ENCODE measurements around the gene RNLS.
A peak's percentile ranks its signal among the peaks of the same experiment; 100 is the strongest.

Gene RNLS

DNA sequence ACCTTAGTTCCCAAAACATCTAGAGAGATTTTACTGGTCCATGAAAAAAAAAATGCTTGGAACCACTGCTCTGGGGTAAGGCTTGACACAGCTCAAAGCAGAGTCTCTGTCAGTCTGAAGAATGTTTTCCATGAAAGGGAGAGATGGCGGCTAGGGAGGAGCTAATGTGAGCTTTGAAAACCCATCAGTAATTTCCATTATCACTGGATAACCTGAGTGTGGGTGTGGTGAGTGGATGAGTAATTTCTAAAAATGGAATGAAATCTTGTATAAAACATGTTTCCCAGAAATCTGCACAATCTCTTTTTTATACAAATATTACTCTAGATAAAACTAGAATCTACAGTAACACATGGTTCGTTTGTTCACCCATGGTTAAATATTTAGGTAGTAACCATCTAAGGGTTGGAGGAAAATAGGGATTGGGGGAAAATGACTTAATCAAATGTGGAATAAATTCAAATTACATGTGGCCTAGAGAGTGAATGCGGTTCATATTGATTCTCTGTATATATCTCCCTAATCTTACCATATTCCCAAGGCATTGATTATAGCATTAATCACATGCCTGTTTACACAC, 289.4 kb downstream of the RNLS start:
- Histone ChIP-seq H3K79me2 (ENCODE audit: low read length) (no peaks in the 10 kb centered on the region), H3K4me1 (ENCODE audit: low read length) (peaks cover 38% of the 10 kb centered on the region), H3K4me3 (ENCODE audit: low read length) (no peak overlapping the region), H3K36me3 (replicated peaks; ENCODE audit: low read depth, low read length) (no peaks in the 10 kb centered on the region), H3K27ac (ENCODE audit: low read length) (no peak overlapping the region), H3K9me3 (ENCODE audit: insufficient read depth, low read length) (no peaks in the 10 kb centered on the region), H3K4me2 (ENCODE audit: low read length) (no peak overlapping the region), H4K20me1 (ENCODE audit: insufficient read depth, low read length) (no peaks in the 10 kb centered on the region), H3K27me3 (ENCODE audit: low read depth, low read length) (no peaks in the 10 kb centered on the region), H2AFZ (ENCODE audit: low read depth, low read length) (no peak overlapping the region), H3K9ac (ENCODE audit: low read length) (no peak overlapping the region)
- TF ChIP-seq EZH2phosphoT487 (IDR thresholded peaks at IDR 0.05; ENCODE audit: low read depth), result no peak
- TF ChIP-seq, protein P1, sequence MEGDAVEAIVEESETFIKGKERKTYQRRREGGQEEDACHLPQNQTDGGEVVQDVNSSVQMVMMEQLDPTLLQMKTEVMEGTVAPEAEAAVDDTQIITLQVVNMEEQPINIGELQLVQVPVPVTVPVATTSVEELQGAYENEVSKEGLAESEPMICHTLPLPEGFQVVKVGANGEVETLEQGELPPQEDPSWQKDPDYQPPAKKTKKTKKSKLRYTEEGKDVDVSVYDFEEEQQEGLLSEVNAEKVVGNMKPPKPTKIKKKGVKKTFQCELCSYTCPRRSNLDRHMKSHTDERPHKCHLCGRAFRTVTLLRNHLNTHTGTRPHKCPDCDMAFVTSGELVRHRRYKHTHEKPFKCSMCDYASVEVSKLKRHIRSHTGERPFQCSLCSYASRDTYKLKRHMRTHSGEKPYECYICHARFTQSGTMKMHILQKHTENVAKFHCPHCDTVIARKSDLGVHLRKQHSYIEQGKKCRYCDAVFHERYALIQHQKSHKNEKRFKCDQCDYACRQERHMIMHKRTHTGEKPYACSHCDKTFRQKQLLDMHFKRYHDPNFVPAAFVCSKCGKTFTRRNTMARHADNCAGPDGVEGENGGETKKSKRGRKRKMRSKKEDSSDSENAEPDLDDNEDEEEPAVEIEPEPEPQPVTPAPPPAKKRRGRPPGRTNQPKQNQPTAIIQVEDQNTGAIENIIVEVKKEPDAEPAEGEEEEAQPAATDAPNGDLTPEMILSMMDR (IDR thresholded peaks at IDR 0.05; ENCODE audit: low read depth, low read length), result no peak

DNA sequence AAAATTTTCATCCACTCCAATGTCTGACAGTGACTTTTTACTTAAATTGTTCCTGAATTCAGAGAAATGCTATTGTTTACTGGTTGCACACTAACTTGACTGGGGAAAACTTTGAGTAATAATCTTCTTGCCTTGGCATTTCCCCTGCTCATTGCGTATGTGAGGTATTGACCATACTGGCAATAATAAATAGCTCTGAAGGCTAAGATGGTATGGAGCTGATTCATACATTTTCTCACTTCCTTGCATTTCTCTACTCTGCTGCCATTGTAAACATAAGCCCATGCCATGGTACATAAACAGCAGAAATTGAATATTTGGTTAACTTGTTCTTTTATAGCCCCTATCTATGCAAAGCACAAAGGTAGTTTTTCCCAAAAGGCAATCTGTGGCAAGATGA, 290.0 kb downstream of the RNLS start:
- H3K4me1 ChIP-seq (ENCODE audit: low read length), result peaks cover 38% of the 10 kb centered on the region
- H3K4me2 ChIP-seq (ENCODE audit: low read length), result 0 out of 2 replicates have a peak overlapping the region, but pooled peaks have one; percentile 5

DNA sequence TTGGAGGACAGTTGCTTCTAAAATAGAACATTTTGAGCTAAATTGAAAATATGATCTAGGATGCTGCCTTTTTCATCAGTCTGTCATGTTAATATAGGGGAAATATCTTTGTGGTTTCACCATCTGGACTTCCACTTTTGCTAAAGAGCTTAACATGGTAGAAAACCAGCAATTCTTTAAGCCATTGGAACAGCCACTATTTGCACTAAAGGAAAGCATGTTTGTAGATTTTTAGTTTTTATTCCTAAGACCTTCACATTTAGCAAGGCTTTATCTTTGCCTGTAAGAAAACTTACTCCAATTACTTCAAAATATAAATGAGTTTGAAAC, 291.0 kb downstream of the RNLS start:
- Histone ChIP-seq H3K4me2 (ENCODE audit: low read length) (peak overlapping the region; percentile 48), H4K20me1 (ENCODE audit: insufficient read depth, low read length) (no peaks in the 10 kb centered on the region), H3K9me3 (ENCODE audit: insufficient read depth, low read length) (no peaks in the 10 kb centered on the region), H3K27me3 (ENCODE audit: low read depth, low read length) (no peaks in the 10 kb centered on the region), H3K79me2 (ENCODE audit: low read length) (no peaks in the 10 kb centered on the region), H2AFZ (ENCODE audit: low read depth, low read length) (no peak overlapping the region), H3K4me1 (ENCODE audit: low read length) (peaks cover 34% of the 10 kb centered on the region), H3K4me3 (ENCODE audit: low read length) (no peak overlapping the region), H3K36me3 (replicated peaks; ENCODE audit: low read depth, low read length) (no peaks in the 10 kb centered on the region), H3K9ac (ENCODE audit: low read length) (no peak overlapping the region), H3K27ac (ENCODE audit: low read length) (no peak overlapping the region)
- no peak for TF ChIP-seq EZH2phosphoT487 (IDR thresholded peaks at IDR 0.05; ENCODE audit: low read depth)
- TF ChIP-seq, protein P1 (IDR thresholded peaks at IDR 0.05; ENCODE audit: low read depth, low read length), result no peak

More for the DNA sequence above, 290.0 kb downstream of the RNLS start:
- H3K27me3 ChIP-seq (ENCODE audit: low read depth, low read length), result no peaks in the 10 kb centered on the region
- H3K9me3 ChIP-seq (ENCODE audit: insufficient read depth, low read length), result no peaks in the 10 kb centered on the region
- H4K20me1 ChIP-seq (ENCODE audit: insufficient read depth, low read length), result no peaks in the 10 kb centered on the region
- H3K4me3 ChIP-seq (ENCODE audit: low read length), result no peak overlapping the region
- no peak overlapping the region for H3K9ac ChIP-seq (ENCODE audit: low read length)
- H2AFZ ChIP-seq (ENCODE audit: low read depth, low read length), result no peak overlapping the region
- TF ChIP-seq, protein P1 (IDR thresholded peaks at IDR 0.05; ENCODE audit: low read depth, low read length), result no peak
- no peaks in the 10 kb centered on the region for H3K79me2 ChIP-seq (ENCODE audit: low read length)
- H3K27ac ChIP-seq (ENCODE audit: low read length), result no peak overlapping the region
- no peaks in the 10 kb centered on the region for H3K36me3 ChIP-seq (replicated peaks; ENCODE audit: low read depth, low read length)

DNA sequence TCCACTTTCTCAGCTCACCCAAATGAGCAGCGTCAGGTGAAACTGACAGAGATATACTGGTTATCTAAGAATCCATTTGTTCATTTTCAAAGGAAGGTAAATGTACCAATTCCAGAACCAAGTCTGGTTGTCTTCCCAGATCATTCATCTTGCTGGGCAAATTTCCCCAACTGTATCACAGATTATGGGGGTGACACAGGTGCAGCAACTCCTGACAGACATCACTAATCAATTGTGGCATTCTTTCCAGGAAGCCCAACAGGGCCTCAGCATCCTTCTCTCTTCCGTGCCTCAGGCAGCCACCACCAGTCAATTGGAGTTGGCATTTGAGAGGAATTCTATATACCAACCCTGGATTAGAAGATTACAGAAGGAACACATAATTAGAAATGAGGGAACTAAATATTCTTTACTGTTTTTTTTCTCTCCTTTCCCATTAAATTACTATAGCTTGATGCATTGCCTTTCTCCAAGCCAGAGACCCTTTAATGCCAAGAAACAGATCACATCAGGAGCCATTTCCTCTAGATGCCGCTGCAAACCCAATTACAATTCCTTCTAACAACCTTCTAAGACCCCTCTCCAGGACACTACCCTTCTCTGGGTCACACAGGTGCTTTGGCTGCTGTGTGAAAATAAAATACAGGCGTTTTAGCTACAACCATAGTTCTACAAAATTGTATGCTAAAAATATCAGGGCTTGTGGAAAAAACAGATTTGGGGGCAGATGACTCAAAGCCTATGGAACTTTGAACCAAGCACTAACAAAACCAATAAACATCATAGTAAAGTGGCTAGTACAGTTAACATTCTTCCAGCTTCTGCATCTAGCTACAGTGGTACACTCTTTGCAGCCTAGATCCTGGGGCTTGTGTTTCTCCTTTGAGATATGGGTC, 291.6 kb downstream of the RNLS start:
- Histone ChIP-seq H3K36me3 (replicated peaks; ENCODE audit: low read depth, low read length) (no peaks in the 10 kb centered on the region), H3K4me3 (ENCODE audit: low read length) (no peak overlapping the region), H3K4me2 (ENCODE audit: low read length) (peak overlapping the region; percentile 48), H3K9ac (ENCODE audit: low read length) (no peak overlapping the region), H3K79me2 (ENCODE audit: low read length) (no peaks in the 10 kb centered on the region), H3K27me3 (ENCODE audit: low read depth, low read length) (no peaks in the 10 kb centered on the region), H3K27ac (ENCODE audit: low read length) (no peak overlapping the region), H2AFZ (ENCODE audit: low read depth, low read length) (no peak overlapping the region), H3K9me3 (ENCODE audit: insufficient read depth, low read length) (no peaks in the 10 kb centered on the region), H3K4me1 (ENCODE audit: low read length) (peaks cover 28% of the 10 kb centered on the region), H4K20me1 (ENCODE audit: insufficient read depth, low read length) (no peaks in the 10 kb centered on the region)
- TF ChIP-seq EZH2phosphoT487 (IDR thresholded peaks at IDR 0.05; ENCODE audit: low read depth), result no peak
- TF ChIP-seq, protein P1 (IDR thresholded peaks at IDR 0.05; ENCODE audit: low read depth, low read length), result peak; percentile 22; the same call in 1 of the 2 replicates
